Activated CD4-positive, alpha-beta T cell treated with anti-CD3 and anti-CD28 coated beads, Interleukin-2, amount 50 U/mL, for 4 hours (primary cell): ENCODE data around the gene NAALADL2.
"Not testable (repeated sequence)": the region's sequence is repeated elsewhere in the genome, so short reads cannot be mapped to it uniquely, and the experiment has no call there.

Experiments
- DNase-seq, 2 experiments: peaks; one replicate each; pipeline ENCODE4 v3.0.0-alpha.2; 2020

Gene NAALADL2

GRCh38 chr3:175150812-175151401 is 291.8 kb downstream of the NAALADL2 start:
- DNase-seq: no peak

- no peak for DNase-seq
These were observed 294.5 kb downstream of the NAALADL2 start for GRCh38 chr3:175153595-175153994.

GRCh38 chr3:175155172-175155571 is 296.0 kb downstream of the NAALADL2 start:
- no peak for DNase-seq

- DNase-seq: no peak
These were observed 300.1 kb downstream of the NAALADL2 start for GRCh38 chr3:175159202-175159601.

GRCh38 chr3:175161291-175161690 is 302.2 kb downstream of the NAALADL2 start:
- DNase-seq: no peak

- DNase-seq: no peak
These were observed 304.6 kb downstream of the NAALADL2 start for GRCh38 chr3:175163686-175164085.

GRCh38 chr3:175173117-175173516 is 314.0 kb downstream of the NAALADL2 start:
- DNase-seq: not testable (repeated sequence)

GRCh38 chr3:175176556-175176955 is 317.4 kb downstream of the NAALADL2 start:
- DNase-seq: no peak

GRCh38 chr3:175179055-175179454 is 319.9 kb downstream of the NAALADL2 start:
- no peak for DNase-seq

GRCh38 chr3:175184392-175184791 is 325.3 kb downstream of the NAALADL2 start:
- DNase-seq: no peak

- DNase-seq: no peak
These were observed 326.8 kb downstream of the NAALADL2 start for GRCh38 chr3:175185903-175186302.

- DNase-seq: no peak
These were observed 327.4 kb downstream of the NAALADL2 start for GRCh38 chr3:175186511-175186910.

- no peak for DNase-seq
These were observed 328.5 kb downstream of the NAALADL2 start for GRCh38 chr3:175187586-175187985.

- no peak for DNase-seq
These were observed 333.4 kb downstream of the NAALADL2 start for GRCh38 chr3:175192536-175192935.

- DNase-seq: no peak
These were observed 334.8 kb downstream of the NAALADL2 start for GRCh38 chr3:175193815-175194518.

- DNase-seq: no peak
These were observed 340.1 kb downstream of the NAALADL2 start for GRCh38 chr3:175198991-175199783.

GRCh38 chr3:175199961-175200360 is 340.8 kb downstream of the NAALADL2 start:
- DNase-seq: no peak

- no peak for DNase-seq
These were observed 341.4 kb downstream of the NAALADL2 start for GRCh38 chr3:175200391-175201095.

GRCh38 chr3:175207361-175207760 is 348.2 kb downstream of the NAALADL2 start:
- DNase-seq: no peak

GRCh38 chr3:175208326-175208725 is 349.2 kb downstream of the NAALADL2 start:
- DNase-seq: no peak

- no peak for DNase-seq
These were observed 352.3 kb downstream of the NAALADL2 start for GRCh38 chr3:175211466-175211865.

GRCh38 chr3:175212896-175213295 is 353.8 kb downstream of the NAALADL2 start:
- DNase-seq: no peak

- DNase-seq: no peak
These were observed 355.1 kb downstream of the NAALADL2 start for GRCh38 chr3:175214216-175214615.
